HG02970 (cell line): ENCODE results near the gene SRGAP3.

Source experiments
- ATAC-seq: cut with Tn5 transposase; IDR thresholded peaks from one replicate; pipeline ENCODE4 v1.9.1; 2021; ENCODE audit warnings: mild to moderate bottlenecking, moderate library complexity, moderate number of reproducible peaks; ENCODE audit not compliant: unreplicated experiment, low FRiP score

The SRGAP3 gene

DNA sequence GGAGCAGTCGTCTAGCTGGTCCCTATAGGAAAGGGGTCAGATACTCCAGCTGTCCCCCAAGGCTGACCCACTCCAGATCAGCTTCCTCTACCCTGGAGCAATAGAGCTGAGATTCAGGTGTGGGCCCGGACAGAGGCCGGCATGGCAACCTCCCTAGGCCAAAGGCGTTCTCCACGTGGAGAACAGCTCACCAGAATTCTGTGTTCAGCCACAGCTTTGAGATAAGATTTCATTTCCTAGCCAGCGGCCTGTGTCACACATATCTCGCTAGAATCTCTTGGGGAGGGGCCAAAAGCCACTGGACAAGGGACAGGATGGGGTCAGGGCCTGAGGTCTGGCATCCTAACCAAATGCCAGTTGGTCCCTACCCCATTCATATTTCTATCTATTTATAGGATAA lies 20.1 kb downstream of the SRGAP3 start:
- ATAC-seq: no peak

GRCh38 chr3:9226326-9226725 lies 23.1 kb downstream of the SRGAP3 start:
- ATAC-seq: no peak

DNA sequence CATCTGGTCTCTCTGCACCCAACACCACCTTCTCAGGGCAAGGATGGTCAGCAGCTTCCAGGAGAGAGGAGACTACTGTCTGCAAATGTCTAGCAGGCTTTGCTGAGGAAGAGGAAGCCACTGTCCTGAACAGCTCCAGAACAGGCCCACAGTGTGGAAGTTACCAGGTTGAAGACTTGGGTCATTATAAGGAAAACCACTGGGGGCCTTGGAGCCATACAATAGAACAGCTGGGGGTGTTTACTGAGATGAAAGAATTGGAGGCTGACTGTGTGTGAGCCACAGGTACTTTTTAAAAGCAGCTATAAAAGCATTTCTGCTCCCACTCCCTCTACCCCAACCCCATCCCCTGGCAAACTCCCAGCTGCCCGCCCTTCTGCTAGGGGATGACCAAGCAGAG lies 24.2 kb downstream of the SRGAP3 start:
- no peak for ATAC-seq

DNA sequence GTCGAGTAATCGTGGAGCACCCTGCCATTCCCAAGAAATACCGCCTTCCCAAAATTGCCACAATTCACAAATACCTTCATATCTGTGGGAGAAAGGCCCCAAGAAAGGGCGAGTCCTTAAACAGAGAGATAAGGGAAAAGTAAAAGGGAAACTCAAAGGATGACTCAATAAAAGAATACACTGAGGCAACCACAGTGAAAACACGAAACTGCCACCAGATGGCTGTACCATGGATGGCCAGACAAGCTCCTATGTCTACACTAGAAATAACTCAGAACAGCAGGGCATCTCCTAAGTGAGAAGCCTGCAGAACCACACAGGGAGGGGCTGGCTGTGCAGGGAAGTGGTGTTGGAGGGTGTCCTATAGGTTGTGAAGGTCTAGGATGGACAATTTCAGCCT lies 25.0 kb downstream of the SRGAP3 start:
- peak; percentile 70 for ATAC-seq

DNA sequence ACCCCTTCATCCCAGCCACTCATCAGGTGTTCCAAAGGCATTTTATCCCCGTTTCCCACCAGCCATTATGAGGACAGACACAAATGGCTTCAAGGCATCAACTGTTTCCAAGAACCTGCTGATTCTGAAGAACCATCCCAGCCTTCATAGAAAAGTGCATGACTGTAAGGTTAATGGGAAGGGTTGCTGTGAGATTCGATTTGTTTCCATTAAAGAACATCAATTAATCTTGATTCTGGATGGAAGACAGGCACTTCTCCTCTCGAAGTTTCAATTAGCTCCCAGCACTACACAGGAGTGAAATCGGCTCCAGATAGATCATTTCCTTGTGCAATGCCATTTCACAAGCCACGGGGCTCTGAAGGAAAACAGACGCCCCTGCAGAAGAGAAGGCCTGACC lies 25.8 kb downstream of the SRGAP3 start:
- ATAC-seq: no peak

- ATAC-seq: no peak
Observed at GRCh38 chr3:9222956-9223639, 26.3 kb downstream of the SRGAP3 start.

- no peak for ATAC-seq
Observed at GRCh38 chr3:9222049-9222448, 27.4 kb downstream of the SRGAP3 start.

DNA sequence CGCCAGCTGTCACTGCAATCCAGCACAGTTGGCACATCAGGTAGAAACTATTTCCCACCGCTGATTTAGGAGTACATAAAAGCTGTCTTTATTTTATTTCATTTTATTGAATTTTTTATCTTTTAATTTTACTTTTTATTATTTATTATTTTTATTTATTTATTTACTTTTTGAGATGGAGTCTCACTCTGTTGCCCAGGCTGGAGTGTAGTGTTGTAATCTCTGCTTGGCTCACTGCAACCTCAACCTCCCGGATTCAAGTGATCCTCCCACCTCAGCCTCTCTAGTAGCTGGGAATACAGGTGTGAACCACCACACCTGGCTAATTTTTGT lies 31.0 kb downstream of the SRGAP3 start:
- no peak for ATAC-seq

- no peak for ATAC-seq
Observed at GRCh38 chr3:9217784-9218513, 31.5 kb downstream of the SRGAP3 start.

- no peak for ATAC-seq
Observed at GRCh38 chr3:9216736-9217135, 32.7 kb downstream of the SRGAP3 start.

- no peak for ATAC-seq
Observed at GRCh38 chr3:9214599-9214998, 34.8 kb downstream of the SRGAP3 start.

DNA sequence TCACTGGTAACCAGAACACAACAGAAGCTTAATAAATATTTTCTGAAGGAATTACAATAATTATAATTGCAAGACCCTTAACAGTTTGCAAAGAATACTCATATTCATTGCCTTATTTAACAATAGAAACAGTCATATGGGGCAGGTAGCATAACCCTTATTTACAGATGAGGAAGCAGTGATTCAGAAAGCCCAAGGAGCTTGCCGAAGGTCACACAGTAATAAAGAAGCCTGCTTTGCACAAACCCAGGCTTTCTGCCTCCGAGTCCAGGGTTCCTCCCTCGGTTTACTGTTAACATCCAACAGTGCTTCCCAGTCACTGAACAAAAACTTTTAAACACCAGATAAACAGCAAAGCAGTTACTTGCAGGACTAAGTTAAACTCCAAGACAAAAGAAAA lies 35.3 kb downstream of the SRGAP3 start:
- ATAC-seq: no peak

DNA sequence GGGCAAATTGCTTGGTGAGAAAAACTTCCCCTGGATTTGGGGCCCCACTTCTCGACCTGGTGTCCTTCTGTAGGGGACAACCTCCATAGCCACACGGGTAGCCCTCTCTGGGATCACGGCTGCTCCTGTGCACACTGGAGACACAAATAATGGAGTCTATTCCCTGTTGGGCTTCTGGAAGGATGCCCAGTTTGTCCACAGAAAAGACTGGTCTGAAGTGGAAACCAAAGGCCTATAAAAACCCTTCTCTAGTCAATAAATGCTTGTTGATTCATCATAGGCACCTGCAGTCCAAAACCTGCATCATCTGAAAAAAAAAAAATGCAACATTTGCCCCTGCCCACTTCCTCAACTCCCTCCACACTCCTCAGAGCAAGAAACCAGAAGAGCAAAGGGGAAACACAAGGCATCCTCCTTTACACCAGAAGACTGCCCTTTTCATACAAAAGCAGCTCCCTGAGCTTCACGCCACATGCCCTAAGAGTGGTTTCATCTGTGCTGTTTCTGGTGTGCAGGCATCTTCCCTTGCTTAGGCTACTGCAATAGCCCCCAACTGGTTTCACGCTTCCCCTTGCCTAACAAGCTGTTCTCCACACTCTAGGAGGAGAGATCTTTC lies 36.3 kb downstream of the SRGAP3 start:
- ATAC-seq: no peak

- ATAC-seq: no peak
Observed at GRCh38 chr3:9211155-9211950, 38.1 kb downstream of the SRGAP3 start.

GRCh38 chr3:9209777-9210176 lies 39.7 kb downstream of the SRGAP3 start:
- no peak for ATAC-seq

DNA sequence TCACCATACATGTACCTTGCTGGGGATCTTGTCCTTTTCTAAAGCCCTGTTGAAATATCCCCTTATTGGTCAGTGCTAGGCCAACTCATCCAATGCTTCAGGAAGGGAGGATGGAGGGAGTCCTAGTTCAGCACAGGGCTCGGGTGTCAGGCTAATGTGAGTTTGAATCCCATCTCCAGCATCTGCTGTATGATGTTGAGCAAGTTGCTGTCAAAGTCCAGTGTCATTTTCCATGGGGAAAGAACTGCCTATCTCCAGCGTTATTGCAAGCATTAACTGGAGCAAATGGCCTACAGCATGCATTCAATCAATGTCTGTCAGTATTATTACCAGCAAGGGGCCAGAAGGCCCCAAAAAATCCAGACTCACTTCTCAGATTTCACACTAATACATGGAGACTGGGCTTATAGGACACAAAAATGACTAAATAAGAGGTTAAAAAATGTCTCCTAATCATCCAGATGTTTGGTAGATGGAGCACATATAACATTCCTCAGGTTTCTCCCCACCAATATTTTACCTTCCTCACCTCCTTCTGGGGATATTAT lies 40.8 kb downstream of the SRGAP3 start:
- no peak for ATAC-seq

DNA sequence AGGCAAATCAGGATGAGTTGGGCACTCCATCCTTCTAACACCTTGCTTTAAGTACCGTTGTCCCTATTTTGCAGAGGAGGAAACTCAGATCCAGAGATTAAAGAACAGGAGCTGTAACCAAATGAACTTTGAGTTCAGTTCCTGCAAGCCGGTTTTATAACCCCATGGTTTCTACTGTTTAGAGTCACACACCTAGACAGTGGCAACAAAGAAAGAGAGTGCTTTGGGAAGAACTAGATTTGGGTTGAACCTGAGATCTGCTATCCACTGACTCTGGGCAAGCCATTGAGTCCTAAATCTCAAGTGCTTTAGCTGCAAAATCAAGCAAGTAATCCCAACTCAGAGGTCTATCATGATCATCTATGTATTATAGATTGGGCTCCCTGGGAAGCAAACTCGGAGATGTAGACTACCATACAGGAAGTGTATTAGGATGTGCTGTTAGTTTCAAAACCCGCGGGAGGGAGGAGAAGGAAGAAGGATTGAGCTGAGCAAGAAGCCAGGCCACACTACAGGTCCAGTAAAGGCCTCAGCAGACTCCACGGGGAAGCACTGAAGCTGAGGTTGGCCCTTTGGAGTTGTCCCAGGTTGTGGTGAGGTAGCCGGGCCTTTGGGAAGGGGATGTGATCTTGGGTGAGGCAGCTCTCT lies 42.2 kb downstream of the SRGAP3 start:
- no peak for ATAC-seq

DNA sequence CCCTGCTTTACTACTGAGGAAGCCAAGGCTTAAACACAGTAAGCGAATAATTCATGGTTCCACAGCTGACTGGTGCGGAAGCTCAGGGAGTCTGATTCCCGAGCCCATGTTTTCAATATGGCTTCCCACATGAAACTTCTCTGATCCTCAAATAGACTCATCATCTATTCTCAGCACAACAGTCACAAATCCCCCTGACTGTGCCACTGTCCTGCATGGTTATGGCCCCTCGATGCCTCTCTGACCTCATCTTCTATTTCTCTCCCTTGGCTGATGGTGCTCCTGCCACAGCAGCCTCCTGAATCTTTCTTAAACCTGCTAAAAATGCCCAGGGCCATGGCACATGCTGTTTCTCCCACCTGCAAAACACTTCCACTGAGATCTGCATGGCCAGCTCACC lies 43.2 kb downstream of the SRGAP3 start:
- no peak for ATAC-seq

GRCh38 chr3:9205345-9206143 lies 43.9 kb downstream of the SRGAP3 start:
- ATAC-seq: no peak
